T-helper 2 cell treated with Interferon-gamma antibody and Interleukin-4, amounts not matched to agents 5 μg/mL and 100 μg/mL, for 36 hours (primary cell): ENCODE measurements around the gene GPSM1.
A peak's percentile ranks its signal among the peaks of the same experiment; 100 is the strongest.

Source experiments
- DNase-seq: peaks from one replicate; pipeline ENCODE4 v3.0.0; 2021; ENCODE audit warnings: low spot score
- H3K27ac Mint-ChIP-seq: one replicate; pipeline ENCODE4 v1.8.0; 2021; ENCODE audit warnings: mild to moderate bottlenecking, mixed read lengths
- H3K27me3 Mint-ChIP-seq: one replicate; pipeline ENCODE4 v1.8.0; 2021; ENCODE audit warnings: low read depth, mixed read lengths
- H3K36me3 Mint-ChIP-seq: one replicate; pipeline ENCODE4 v1.8.0; 2021; ENCODE audit warnings: low read depth, mixed read lengths
- H3K4me1 Mint-ChIP-seq: one replicate; pipeline ENCODE4 v1.8.0; 2021; ENCODE audit warnings: low read depth, mixed read lengths
- H3K4me3 Mint-ChIP-seq: one replicate; pipeline ENCODE4 v1.8.0; 2022; ENCODE audit warnings: mild to moderate bottlenecking, moderate library complexity, mixed read lengths
- H3K9me3 Mint-ChIP-seq: one replicate; pipeline ENCODE4 v1.8.0; 2021; ENCODE audit warnings: mixed read lengths

The GPSM1 gene

DNA sequence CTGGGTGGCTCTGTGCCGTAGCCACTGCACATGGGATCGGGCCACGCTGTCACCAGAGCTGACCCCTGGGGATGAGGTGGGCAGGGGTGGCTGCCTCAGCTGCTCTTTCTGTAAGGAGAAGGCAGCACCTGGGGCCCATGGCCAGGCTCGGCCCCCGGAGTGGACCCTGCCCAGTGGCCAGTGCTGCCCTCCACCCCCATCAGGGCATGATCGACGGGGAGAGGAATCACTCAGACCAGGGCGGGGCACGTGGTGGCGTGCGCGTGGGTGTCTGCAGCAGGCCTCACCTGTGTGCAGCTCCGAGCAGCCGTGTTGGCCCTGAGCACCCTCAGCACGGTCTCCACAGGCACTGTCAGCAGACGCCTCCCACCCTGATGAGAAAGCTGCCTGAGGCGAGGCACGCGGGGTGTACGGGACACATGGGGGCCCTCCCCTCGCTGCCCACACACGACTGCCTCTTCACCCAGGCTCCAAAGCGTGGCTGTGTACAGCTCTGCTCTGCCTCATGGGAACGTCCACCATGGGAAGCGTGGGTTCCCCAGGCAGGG lies 54.7 kb downstream of the GPSM1 start:
- Mint-ChIP-seq H3K9me3 (no peaks in the 10 kb centered on the region), H3K27me3 (no peaks in the 10 kb centered on the region), H3K36me3 (peaks cover 33% of the 10 kb centered on the region)

DNA sequence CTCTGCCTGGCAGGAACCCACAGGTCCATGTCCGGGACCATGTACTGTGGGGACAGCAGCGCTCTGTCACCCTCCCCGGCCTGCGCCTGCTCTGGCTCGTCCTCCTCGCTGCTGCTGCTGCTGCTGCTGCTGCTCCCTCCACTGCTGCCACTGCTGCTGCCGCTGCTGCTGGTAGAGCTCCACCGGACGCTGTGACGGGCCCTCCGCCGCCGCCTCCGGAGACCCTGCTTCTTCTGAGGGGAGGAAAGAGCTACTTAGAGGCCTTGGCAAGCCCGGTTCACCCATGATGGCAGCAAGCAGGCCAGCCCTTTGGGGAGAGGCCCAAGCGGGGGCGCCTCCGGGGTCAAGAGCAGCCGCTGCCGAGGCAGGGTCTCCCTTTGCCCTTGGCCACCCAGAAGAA lies 56.1 kb downstream of the GPSM1 start:
- H3K36me3 Mint-ChIP-seq, result peaks cover 42% of the 10 kb centered on the region
- no peaks in the 10 kb centered on the region for H3K9me3 Mint-ChIP-seq
- no peak overlapping the region for H3K27ac Mint-ChIP-seq
- H3K27me3 Mint-ChIP-seq, result no peaks in the 10 kb centered on the region
- H3K4me1 Mint-ChIP-seq, result peaks cover 16% of the 10 kb centered on the region
- no peak for DNase-seq
- H3K4me3 Mint-ChIP-seq, result no peak overlapping the region

More for the DNA sequence above, 54.7 kb downstream of the GPSM1 start:
- Mint-ChIP-seq H3K4me3 (no peak overlapping the region), H3K4me1 (peaks cover 16% of the 10 kb centered on the region), H3K27ac (no peak overlapping the region)
- no peak for DNase-seq

DNA sequence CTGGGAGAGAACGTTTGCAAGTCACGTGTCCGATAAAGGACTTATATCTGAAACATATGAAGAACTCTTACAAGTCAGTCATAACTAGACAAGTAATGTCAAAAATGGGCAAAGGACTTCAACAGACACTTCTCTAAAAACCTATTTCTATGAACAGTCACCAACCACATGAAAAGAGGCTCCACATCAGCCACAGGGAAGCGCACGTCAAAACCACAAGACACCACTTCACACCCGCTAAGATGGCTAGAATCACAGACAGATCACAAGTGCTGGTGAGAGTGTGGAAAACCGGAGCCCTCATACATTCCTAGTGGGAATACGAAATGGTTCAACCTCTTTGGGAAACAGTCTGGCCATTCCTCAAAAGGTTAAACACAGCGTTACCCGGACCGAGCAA lies 57.7 kb downstream of the GPSM1 start:
- Mint-ChIP-seq H3K36me3 (peaks cover 53% of the 10 kb centered on the region), H3K4me1 (peaks cover 16% of the 10 kb centered on the region), H3K4me3 (peak overlapping the region; percentile 68), H3K9me3 (no peaks in the 10 kb centered on the region), H3K27ac (peak overlapping the region; percentile 69), H3K27me3 (no peaks in the 10 kb centered on the region)
- DNase-seq, result peak; percentile 54

DNA sequence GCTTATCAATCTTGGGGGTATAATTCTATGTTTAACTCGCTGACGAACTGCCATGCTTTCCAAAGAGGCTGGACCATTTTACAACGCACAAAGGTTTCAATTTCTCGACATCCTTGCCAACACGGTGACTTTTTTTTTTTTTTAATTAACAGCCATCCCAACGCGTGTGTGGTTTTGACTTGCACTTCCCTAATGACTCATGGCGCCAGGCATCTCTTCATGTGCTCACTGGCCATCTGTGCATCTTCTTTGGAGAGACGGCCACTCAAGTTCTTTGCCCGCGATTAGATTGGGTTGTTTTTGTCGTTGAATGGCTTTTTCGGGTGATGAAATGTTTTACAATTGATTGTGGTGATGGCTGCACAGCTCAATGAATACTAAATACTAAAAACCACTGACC lies 58.7 kb downstream of the GPSM1 start:
- DNase-seq, result no peak
- Mint-ChIP-seq H3K36me3 (peaks cover 52% of the 10 kb centered on the region), H3K4me1 (peaks cover 16% of the 10 kb centered on the region), H3K27ac (peak overlapping the region; percentile 2), H3K27me3 (no peaks in the 10 kb centered on the region), H3K4me3 (no peak overlapping the region), H3K9me3 (no peaks in the 10 kb centered on the region)

DNA sequence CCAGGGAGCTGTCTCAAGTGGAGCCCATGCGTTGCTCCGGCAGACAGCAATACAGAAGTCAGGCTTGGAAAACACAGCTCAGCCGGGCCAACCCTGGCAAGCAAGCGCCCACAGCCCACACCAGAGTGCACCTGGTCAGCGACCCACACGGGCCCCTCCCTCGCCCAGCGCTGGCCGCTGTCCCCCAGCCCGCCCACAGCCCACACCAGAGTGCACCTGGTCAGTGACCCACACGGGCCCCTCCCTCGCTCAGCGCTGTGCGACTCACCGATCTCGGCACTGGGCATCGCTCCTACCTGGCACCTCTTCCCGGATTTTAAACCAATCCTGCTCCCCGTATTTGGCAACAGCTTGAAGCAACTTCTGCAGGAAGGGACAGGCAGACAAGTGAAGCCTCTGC lies 59.9 kb downstream of the GPSM1 start:
- no peak overlapping the region for H3K27ac Mint-ChIP-seq
- no peaks in the 10 kb centered on the region for H3K27me3 Mint-ChIP-seq
- H3K36me3 Mint-ChIP-seq, result peaks cover 60% of the 10 kb centered on the region
- no peak overlapping the region for H3K4me3 Mint-ChIP-seq
- H3K4me1 Mint-ChIP-seq, result peaks cover 16% of the 10 kb centered on the region
- no peaks in the 10 kb centered on the region for H3K9me3 Mint-ChIP-seq
- no peak for DNase-seq

DNA sequence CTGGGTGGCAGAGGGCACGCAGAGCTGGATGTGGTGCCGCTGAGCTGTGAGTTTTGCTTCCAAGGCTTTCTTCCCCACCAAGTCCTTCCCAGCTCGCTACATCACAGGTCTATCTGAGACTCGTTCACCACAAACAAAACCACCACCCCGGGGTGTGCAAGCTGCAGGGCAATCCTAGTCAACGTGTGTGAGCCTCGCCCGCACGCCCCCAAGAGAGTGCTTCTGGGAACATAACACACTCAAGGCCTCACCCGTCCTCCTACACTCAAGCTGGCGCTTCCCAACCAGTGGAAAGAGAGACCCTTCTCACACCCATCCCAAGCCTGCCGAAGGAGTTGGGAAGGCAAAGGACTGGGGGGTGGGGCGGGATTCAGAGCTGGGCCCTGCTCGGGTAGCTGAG lies 62.1 kb downstream of the GPSM1 start:
- Mint-ChIP-seq H3K4me3 (no peak overlapping the region), H3K9me3 (no peaks in the 10 kb centered on the region), H3K36me3 (peaks cover 59% of the 10 kb centered on the region), H3K27ac (no peak overlapping the region), H3K27me3 (no peaks in the 10 kb centered on the region), H3K4me1 (peaks cover 16% of the 10 kb centered on the region)
- no peak for DNase-seq

DNA sequence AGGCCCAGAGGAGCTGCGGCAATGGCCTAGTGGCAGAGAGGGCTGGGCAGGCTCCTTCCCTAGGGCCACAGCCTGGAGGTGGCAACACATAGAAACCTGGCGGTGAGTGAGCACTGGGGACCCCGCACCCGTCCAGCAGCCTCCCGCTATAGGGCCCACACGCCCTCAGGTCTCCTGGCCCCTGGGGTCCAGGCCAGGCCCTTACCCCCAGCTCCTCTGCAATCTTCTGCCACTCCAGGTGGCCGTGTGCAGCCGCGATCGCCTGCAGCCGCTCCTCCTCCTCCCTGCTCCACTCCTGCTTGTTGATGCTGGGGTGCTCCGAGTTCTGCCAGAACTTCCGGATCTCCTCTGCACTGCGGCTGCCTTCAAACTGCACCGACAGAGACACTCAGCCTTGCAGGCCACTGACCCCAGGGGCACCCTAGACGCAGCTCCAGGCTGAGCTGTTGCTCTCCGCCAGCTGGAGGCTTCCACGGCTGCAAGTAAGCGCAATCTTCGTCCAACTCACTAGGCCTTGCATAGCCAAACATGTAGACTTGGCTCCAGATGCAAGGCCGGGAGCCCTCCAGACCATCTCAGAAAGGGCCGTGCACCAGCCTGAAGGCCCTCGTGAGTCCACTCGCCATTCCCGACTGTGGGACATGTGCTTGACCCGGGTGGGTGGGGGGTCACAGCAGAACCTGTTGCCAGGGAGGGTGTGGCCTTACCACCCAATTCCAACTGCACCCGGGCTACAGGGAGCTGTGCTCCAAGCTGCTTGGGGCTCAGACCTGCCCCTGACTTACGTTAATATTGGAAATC lies 64.6 kb downstream of the GPSM1 start:
- no peak for DNase-seq
- H3K36me3 Mint-ChIP-seq, result peaks cover 38% of the 10 kb centered on the region
- H3K27ac Mint-ChIP-seq, result no peak overlapping the region
- H3K27me3 Mint-ChIP-seq, result no peaks in the 10 kb centered on the region
- no peak overlapping the region for H3K4me3 Mint-ChIP-seq
- no peaks in the 10 kb centered on the region for H3K4me1 Mint-ChIP-seq
- no peaks in the 10 kb centered on the region for H3K9me3 Mint-ChIP-seq

DNA sequence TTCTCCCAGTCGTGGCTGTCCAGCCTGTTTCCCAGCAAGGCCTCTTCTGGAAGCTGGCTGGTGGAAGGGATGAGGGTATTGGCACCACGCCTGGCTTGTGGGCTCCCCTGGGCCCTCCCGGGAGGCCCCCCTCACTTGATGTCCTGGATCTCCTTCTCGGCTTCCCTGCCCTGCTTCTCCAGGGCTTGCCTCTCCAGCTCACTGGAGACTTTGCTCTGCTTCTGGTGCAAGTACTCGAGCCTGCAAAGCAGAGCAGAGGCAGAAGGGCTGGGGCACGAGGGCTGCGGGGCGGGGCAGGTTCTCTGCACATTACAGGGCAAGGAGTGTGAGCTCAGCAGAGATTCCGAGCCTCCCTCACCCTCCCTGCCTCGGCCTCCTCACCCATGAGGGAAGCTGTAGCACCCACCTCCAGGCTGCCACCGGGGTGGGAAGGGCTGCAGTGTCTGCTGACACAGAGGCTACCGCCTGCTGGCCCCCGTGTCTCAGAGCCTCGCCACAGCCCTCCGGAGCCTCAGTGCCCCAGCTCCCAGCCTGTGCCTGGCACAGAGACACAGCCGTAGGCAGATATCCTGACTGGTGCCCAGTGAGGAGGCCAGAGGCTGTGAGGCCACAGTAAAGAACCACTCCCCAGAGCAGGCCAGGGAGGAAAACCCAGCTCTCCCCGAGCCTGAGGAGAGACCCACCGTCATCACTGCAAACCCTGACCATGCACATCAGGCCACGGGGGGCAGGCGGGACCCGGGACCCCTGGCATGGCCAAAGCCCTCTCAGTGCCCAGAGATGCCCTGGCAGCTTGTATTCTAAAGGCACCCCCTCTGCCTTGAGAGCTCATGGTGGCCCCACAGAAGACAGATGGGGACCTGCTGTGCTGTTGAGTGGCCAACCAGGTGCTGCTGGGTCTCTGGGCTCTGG lies 65.5 kb downstream of the GPSM1 start:
- DNase-seq, result no peak
- Mint-ChIP-seq H3K9me3 (no peaks in the 10 kb centered on the region), H3K4me1 (no peaks in the 10 kb centered on the region), H3K27ac (no peak overlapping the region), H3K4me3 (no peak overlapping the region), H3K36me3 (peaks cover 33% of the 10 kb centered on the region), H3K27me3 (no peaks in the 10 kb centered on the region)

DNA sequence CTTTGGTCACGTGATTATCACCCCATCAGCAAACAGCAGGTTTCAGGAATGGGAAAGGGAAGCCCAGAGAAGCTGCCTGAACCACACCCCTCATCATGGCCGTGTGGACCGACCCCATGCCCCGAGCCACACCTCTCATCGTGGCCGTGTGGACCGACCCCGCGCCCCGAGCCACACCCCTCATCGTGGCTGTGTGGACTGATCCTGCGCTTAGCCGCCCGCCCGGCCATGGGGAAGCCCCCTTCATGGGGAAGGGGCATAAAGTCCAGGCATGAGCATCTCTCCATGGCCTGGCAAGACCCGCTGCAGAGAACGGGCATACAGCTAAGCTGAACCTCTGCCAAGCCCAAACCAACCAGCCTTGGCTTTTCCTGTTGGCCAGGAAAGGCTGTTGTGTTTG lies 66.2 kb downstream of the GPSM1 start:
- H3K4me1 Mint-ChIP-seq, result peaks cover 3% of the 10 kb centered on the region
- no peaks in the 10 kb centered on the region for H3K27me3 Mint-ChIP-seq
- no peak overlapping the region for H3K4me3 Mint-ChIP-seq
- no peaks in the 10 kb centered on the region for H3K9me3 Mint-ChIP-seq
- H3K36me3 Mint-ChIP-seq, result peaks cover 34% of the 10 kb centered on the region
- no peak overlapping the region for H3K27ac Mint-ChIP-seq
- no peak for DNase-seq

DNA sequence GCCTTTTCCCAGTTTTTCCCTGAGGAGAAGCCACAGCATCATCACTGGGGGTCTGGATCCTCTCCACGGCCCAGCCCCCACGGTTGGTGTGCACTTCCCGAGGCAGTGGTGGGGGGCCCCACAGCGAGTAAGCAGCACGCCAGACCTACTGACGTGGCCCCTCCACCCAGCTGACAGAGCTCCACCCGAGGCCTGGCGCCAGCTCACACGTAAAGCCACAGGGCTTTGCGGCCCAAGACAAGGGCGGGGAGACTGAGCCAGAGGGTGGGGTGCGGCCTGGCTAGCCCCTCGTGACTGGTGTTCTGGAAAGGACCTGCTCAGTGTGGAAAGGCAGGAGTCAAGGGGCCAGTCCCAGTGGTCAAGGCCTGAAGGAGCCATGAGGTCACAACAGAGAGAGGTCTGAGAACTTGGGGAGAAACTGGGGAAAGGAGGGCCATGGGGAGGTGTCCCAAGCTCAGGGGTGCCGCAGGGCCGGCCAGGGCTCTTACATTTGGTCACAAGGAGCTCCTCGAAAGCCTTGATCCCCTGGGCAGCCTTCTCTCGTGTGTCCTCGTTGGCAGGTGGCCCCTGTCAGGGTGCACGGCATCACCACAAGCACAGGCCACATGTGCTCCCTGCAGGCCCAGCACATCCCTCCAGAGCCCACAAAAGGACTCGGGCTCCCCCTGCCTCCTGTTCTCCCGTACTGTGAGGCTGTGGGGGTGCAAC lies 67.1 kb downstream of the GPSM1 start:
- no peak overlapping the region for H3K27ac Mint-ChIP-seq
- H3K9me3 Mint-ChIP-seq, result no peaks in the 10 kb centered on the region
- H3K4me3 Mint-ChIP-seq, result no peak overlapping the region
- peaks cover 11% of the 10 kb centered on the region for H3K4me1 Mint-ChIP-seq
- H3K27me3 Mint-ChIP-seq, result no peaks in the 10 kb centered on the region
- no peak for DNase-seq
- H3K36me3 Mint-ChIP-seq, result peaks cover 37% of the 10 kb centered on the region

DNA sequence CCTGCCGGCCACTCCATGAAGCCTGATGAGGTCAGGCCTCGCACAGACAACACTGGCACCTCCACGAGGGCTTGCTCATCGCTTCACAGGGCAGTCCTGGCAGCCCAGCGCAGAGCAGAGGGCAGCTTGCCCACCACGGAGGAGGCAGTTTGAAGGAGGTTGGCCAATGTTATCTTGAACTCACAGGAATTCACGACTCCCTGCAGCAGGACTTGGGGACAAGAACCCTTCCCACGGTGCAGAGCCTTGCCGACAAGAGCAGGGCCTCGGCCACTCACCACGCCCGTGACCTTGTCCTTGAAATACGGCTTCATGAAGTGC lies 67.6 kb downstream of the GPSM1 start:
- DNase-seq, result no peak
- H3K4me3 Mint-ChIP-seq, result no peak overlapping the region
- no peaks in the 10 kb centered on the region for H3K27me3 Mint-ChIP-seq
- H3K27ac Mint-ChIP-seq, result no peak overlapping the region
- peaks cover 32% of the 10 kb centered on the region for H3K36me3 Mint-ChIP-seq
- H3K4me1 Mint-ChIP-seq, result peaks cover 11% of the 10 kb centered on the region
- H3K9me3 Mint-ChIP-seq, result no peaks in the 10 kb centered on the region

DNA sequence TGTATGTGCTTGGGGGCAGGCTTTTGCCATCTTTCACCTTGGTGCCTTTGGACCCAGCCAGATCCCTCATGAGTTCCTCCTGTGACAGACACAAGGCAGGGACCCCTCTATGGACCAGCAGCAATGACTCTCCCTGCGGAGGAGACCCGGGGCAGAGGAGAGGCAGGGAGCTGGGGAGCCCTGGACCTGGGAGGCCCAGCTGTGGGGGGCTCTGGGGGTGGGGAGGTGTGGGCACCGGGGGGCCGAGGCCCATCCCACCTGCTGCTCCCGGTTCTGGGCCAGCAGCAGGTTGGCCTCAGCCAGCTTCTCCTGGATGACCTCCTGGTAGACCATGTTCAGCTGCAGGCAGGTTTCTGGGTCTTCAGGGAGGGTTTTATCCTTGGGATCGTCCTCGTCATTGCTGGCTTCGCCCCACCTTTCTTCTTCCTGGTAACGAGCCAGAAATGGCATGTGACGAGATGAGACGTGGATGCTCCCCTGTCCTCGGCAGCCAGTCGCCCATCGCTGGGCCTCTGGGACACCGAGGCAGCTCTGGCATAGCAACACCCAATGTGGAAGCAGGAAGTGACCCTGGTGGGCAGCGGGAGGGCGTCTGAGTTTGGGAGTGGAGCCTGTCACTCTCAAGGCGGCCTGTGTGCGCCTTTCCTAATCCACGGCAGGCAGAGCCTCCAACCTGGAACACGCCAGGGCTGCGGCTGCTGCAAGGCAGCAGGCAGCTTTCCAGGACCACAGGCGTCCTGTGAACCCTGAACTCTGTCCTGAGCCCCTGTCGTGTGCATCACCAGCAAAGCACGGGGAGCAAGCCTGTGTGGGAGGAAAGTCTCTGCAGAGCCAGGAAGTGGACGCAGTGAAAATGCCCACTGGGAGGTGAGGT lies 68.2 kb downstream of the GPSM1 start:
- no peak for DNase-seq
- no peaks in the 10 kb centered on the region for H3K9me3 Mint-ChIP-seq
- H3K4me1 Mint-ChIP-seq, result peaks cover 14% of the 10 kb centered on the region
- peaks cover 31% of the 10 kb centered on the region for H3K36me3 Mint-ChIP-seq
- H3K4me3 Mint-ChIP-seq, result no peak overlapping the region
- no peaks in the 10 kb centered on the region for H3K27me3 Mint-ChIP-seq
- H3K27ac Mint-ChIP-seq, result no peak overlapping the region

DNA sequence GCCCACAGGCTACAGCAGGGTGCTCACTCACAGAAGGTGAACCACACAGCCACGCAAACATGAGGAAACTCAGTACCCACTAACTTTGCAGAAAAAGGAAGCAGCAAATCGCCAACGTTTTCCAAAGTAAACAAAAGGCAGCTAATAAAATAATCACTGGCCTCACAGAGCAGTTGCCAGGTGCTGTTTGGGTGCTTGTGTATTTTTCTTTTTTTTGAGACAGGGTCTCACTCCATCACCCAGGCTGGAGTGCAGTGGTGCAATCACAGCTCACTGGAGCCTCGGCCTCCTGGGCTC lies 68.8 kb downstream of the GPSM1 start:
- H3K27ac Mint-ChIP-seq, result no peak overlapping the region

More for the DNA sequence above, 68.8 kb downstream of the GPSM1 start:
- Mint-ChIP-seq H3K27me3 (no peaks in the 10 kb centered on the region), H3K9me3 (no peaks in the 10 kb centered on the region), H3K36me3 (peaks cover 33% of the 10 kb centered on the region), H3K4me3 (no peak overlapping the region), H3K4me1 (peaks cover 15% of the 10 kb centered on the region)
- DNase-seq, result no peak
